Activated naive CD8-positive, alpha-beta T cell (primary cell): ENCODE measurements around the gene ANKS3.

Experiments
- H3K27ac Mint-ChIP-seq: one replicate; pipeline ENCODE4 v1.8.0; 2021; ENCODE audit warnings: mixed read lengths
- H3K27me3 Mint-ChIP-seq: one replicate; pipeline ENCODE4 v1.8.0; 2021; ENCODE audit warnings: mixed read lengths
- H3K36me3 Mint-ChIP-seq: one replicate; pipeline ENCODE4 v1.8.0; 2021; ENCODE audit warnings: mixed read lengths
- H3K4me1 Mint-ChIP-seq: one replicate; pipeline ENCODE4 v1.8.0; 2021; ENCODE audit warnings: low read depth, mixed read lengths
- H3K4me3 Mint-ChIP-seq: one replicate; pipeline ENCODE4 v1.8.0; 2021; ENCODE audit warnings: mild to moderate bottlenecking, mixed read lengths
- H3K9me3 Mint-ChIP-seq: one replicate; pipeline ENCODE4 v1.8.0; 2021; ENCODE audit warnings: low read depth, mixed read lengths

Gene ANKS3

GRCh38 chr16:4765511-4766474 is 31.7 kb upstream of the ANKS3 start:
- H3K27ac Mint-ChIP-seq = peak overlapping the region; percentile 82
- H3K27me3 Mint-ChIP-seq = no peaks in the 10 kb centered on the region
- H3K4me1 Mint-ChIP-seq = peaks cover 26% of the 10 kb centered on the region
- no peaks in the 10 kb centered on the region for H3K36me3 Mint-ChIP-seq
- H3K4me3 Mint-ChIP-seq = peak overlapping the region; percentile 87
- no peaks in the 10 kb centered on the region for H3K9me3 Mint-ChIP-seq

GRCh38 chr16:4763791-4764190 is 29.7 kb upstream of the ANKS3 start:
- Mint-ChIP-seq H3K27me3 (no peaks in the 10 kb centered on the region), H3K4me1 (peaks cover 25% of the 10 kb centered on the region), H3K27ac (no peak overlapping the region), H3K36me3 (no peaks in the 10 kb centered on the region), H3K9me3 (no peaks in the 10 kb centered on the region), H3K4me3 (no peak overlapping the region)

GRCh38 chr16:4762205-4762604 is 28.1 kb upstream of the ANKS3 start:
- Mint-ChIP-seq H3K9me3 (no peaks in the 10 kb centered on the region), H3K4me1 (peaks cover 14% of the 10 kb centered on the region), H3K27me3 (no peaks in the 10 kb centered on the region), H3K27ac (no peak overlapping the region), H3K4me3 (no peak overlapping the region), H3K36me3 (no peaks in the 10 kb centered on the region)

GRCh38 chr16:4760221-4760910 is 26.3 kb upstream of the ANKS3 start:
- Mint-ChIP-seq H3K36me3 (peaks cover 6% of the 10 kb centered on the region), H3K4me3 (no peak overlapping the region), H3K9me3 (no peaks in the 10 kb centered on the region), H3K27ac (no peak overlapping the region), H3K27me3 (no peaks in the 10 kb centered on the region), H3K4me1 (peaks cover 6% of the 10 kb centered on the region)

GRCh38 chr16:4755687-4756086 is 21.6 kb upstream of the ANKS3 start:
- no peaks in the 10 kb centered on the region for H3K9me3 Mint-ChIP-seq
- H3K4me1 Mint-ChIP-seq = no peaks in the 10 kb centered on the region
- peaks cover 9% of the 10 kb centered on the region for H3K36me3 Mint-ChIP-seq
- no peak overlapping the region for H3K27ac Mint-ChIP-seq
- no peaks in the 10 kb centered on the region for H3K27me3 Mint-ChIP-seq
- no peak overlapping the region for H3K4me3 Mint-ChIP-seq

GRCh38 chr16:4754865-4755264 is 20.8 kb upstream of the ANKS3 start:
- no peak overlapping the region for H3K4me3 Mint-ChIP-seq
- H3K27me3 Mint-ChIP-seq = no peaks in the 10 kb centered on the region
- H3K4me1 Mint-ChIP-seq = no peaks in the 10 kb centered on the region
- peaks cover 9% of the 10 kb centered on the region for H3K36me3 Mint-ChIP-seq
- H3K9me3 Mint-ChIP-seq = no peaks in the 10 kb centered on the region
- H3K27ac Mint-ChIP-seq = no peak overlapping the region

- Mint-ChIP-seq H3K9me3 (no peaks in the 10 kb centered on the region), H3K27me3 (no peaks in the 10 kb centered on the region), H3K4me1 (peaks cover 10% of the 10 kb centered on the region), H3K4me3 (no peak overlapping the region), H3K27ac (no peak overlapping the region), H3K36me3 (peaks cover 9% of the 10 kb centered on the region)
Observed at GRCh38 chr16:4753227-4753626, 19.2 kb upstream of the ANKS3 start.

GRCh38 chr16:4752351-4753100 is 18.5 kb upstream of the ANKS3 start:
- Mint-ChIP-seq H3K9me3 (no peaks in the 10 kb centered on the region), H3K36me3 (peaks cover 9% of the 10 kb centered on the region), H3K4me3 (no peak overlapping the region), H3K27ac (no peak overlapping the region), H3K4me1 (peaks cover 17% of the 10 kb centered on the region), H3K27me3 (no peaks in the 10 kb centered on the region)

GRCh38 chr16:4750896-4751295 is 16.8 kb upstream of the ANKS3 start:
- Mint-ChIP-seq H3K27me3 (no peaks in the 10 kb centered on the region), H3K9me3 (no peaks in the 10 kb centered on the region), H3K27ac (no peak overlapping the region), H3K36me3 (peaks cover 7% of the 10 kb centered on the region), H3K4me3 (no peak overlapping the region), H3K4me1 (peaks cover 29% of the 10 kb centered on the region)

- Mint-ChIP-seq H3K27ac (no peak overlapping the region), H3K4me1 (peaks cover 30% of the 10 kb centered on the region), H3K36me3 (peaks cover under 1% of the 10 kb centered on the region), H3K27me3 (no peaks in the 10 kb centered on the region), H3K4me3 (no peak overlapping the region), H3K9me3 (no peaks in the 10 kb centered on the region)
Observed at GRCh38 chr16:4749700-4750257, 15.7 kb upstream of the ANKS3 start.

GRCh38 chr16:4748682-4749411 is 14.8 kb upstream of the ANKS3 start:
- peaks cover 30% of the 10 kb centered on the region for H3K4me1 Mint-ChIP-seq
- peak overlapping the region; percentile 40 for H3K4me3 Mint-ChIP-seq
- no peaks in the 10 kb centered on the region for H3K27me3 Mint-ChIP-seq
- H3K36me3 Mint-ChIP-seq = no peaks in the 10 kb centered on the region
- H3K9me3 Mint-ChIP-seq = no peaks in the 10 kb centered on the region
- H3K27ac Mint-ChIP-seq = peak overlapping the region; percentile 78

GRCh38 chr16:4747906-4748681 is 14.0 kb upstream of the ANKS3 start:
- peak overlapping the region; percentile 34 for H3K4me3 Mint-ChIP-seq
- peaks cover 36% of the 10 kb centered on the region for H3K4me1 Mint-ChIP-seq
- peak overlapping the region; percentile 78 for H3K27ac Mint-ChIP-seq
- H3K27me3 Mint-ChIP-seq = no peaks in the 10 kb centered on the region
- no peaks in the 10 kb centered on the region for H3K36me3 Mint-ChIP-seq
- no peaks in the 10 kb centered on the region for H3K9me3 Mint-ChIP-seq

- Mint-ChIP-seq H3K36me3 (no peaks in the 10 kb centered on the region), H3K9me3 (no peaks in the 10 kb centered on the region), H3K4me1 (peaks cover 40% of the 10 kb centered on the region), H3K27me3 (no peaks in the 10 kb centered on the region), H3K27ac (peak overlapping the region; percentile 78), H3K4me3 (no peak overlapping the region)
Observed at GRCh38 chr16:4746991-4747574, 13.0 kb upstream of the ANKS3 start.
